IMR-90 (cell line): Measurements from ENCODE around the gene CEP41. TPM values are rescaled to one million over a fixed set of nuclear protein-coding genes. Genes with fewer than 3 reads are reported as not detected.

Experiments
- ATAC-seq: fragments of 200-7000 bp; cut with Tn5 transposase; 2 replicates; pipeline ENCODE4 v1.9.1; 2020; ENCODE audit warnings: low read depth, mild to moderate bottlenecking, moderate library complexity
- BruUV-seq: library from RNA; stranded (reverse); fragments of 400-500 nt; replicated peaks from 2 replicates; lab custom pipeline; 2021; lab: Mats Ljungman, UMichigan
- CTCF ChIA-PET: fragments of 300-600 bp; formaldehyde crosslinking; extraction: SDS; loops from one replicate; lab custom pipeline; 2021; ENCODE audit warnings: antibody characterized with exemption; lab: Yijun Ruan, JAX
- POLR2A ChIA-PET: fragments of 300-600 bp; sonication (Branson Sonifier 250); formaldehyde crosslinking; loops from one replicate; lab custom pipeline; 2022; ENCODE audit warnings: antibody characterized with exemption; ENCODE audit not compliant: unreplicated experiment; lab: Charles Lee
- DNase-seq: peaks from one replicate; pipeline ENCODE4 v3.0.0; 2013
- H2AFZ ChIP-seq: replicated peaks from 2 replicates; pipeline ENCODE3; 2013; ENCODE audit warnings: low read length, mild to moderate bottlenecking; ENCODE audit not compliant: poor library complexity
- H2AK5ac ChIP-seq: 2 replicates; pipeline ENCODE4 v1.6.1; 2013; ENCODE audit warnings: low read depth, low read length, inconsistent platforms
- H2AK9ac ChIP-seq: replicated peaks from 2 replicates; pipeline ENCODE3; 2013; ENCODE audit warnings: mild to moderate bottlenecking, low read depth, low read length, moderate library complexity; ENCODE audit not compliant: poor library complexity
- H2BK120ac ChIP-seq: 2 replicates; pipeline ENCODE4 v1.6.1; 2013; ENCODE audit warnings: low read depth, low read length, inconsistent platforms
- H2BK15ac ChIP-seq: 3 replicates; pipeline ENCODE4 v1.6.1; 2013; ENCODE audit warnings: low read depth, low read length, inconsistent platforms
- H2BK20ac ChIP-seq: 2 replicates; pipeline ENCODE4 v1.6.1; 2013; ENCODE audit warnings: low read depth, mild to moderate bottlenecking, inconsistent platforms, low read length, moderate library complexity
- H2BK5ac ChIP-seq: 2 replicates; pipeline ENCODE4 v1.6.1; 2013; ENCODE audit warnings: mild to moderate bottlenecking, low read depth, low read length, inconsistent platforms; ENCODE audit not compliant: poor library complexity, severe bottlenecking
- H3K14ac ChIP-seq: replicated peaks from 2 replicates; pipeline ENCODE4 v1.6.1; 2013; ENCODE audit warnings: low read depth, low read length, inconsistent platforms
- H3K18ac ChIP-seq: 2 replicates; pipeline ENCODE4 v1.6.1; 2013; ENCODE audit warnings: low read depth, low read length, control low read depth
- H3K23ac ChIP-seq: 2 replicates; pipeline ENCODE4 v1.6.1; 2013; ENCODE audit warnings: low read depth, low read length, inconsistent platforms
- H3K27ac ChIP-seq: 2 replicates; pipeline ENCODE4 v1.5.1; 2013; ENCODE audit warnings: mild to moderate bottlenecking, control low read depth, low read length; ENCODE audit not compliant: insufficient read depth
- H3K27me3 ChIP-seq: 2 replicates; pipeline ENCODE4 v1.6.1; 2013; ENCODE audit warnings: low read length; ENCODE audit not compliant: control insufficient read depth, insufficient read depth
- H3K36me3 ChIP-seq: 2 replicates; pipeline ENCODE4 v1.6.1; 2013; ENCODE audit warnings: low read length, mixed read lengths; ENCODE audit not compliant: control insufficient read depth, insufficient read depth
- H3K4ac ChIP-seq: 2 replicates; pipeline ENCODE4 v1.6.1; 2013; ENCODE audit warnings: low read depth, low read length, inconsistent platforms
- H3K4me1 ChIP-seq: 2 replicates; pipeline ENCODE4 v1.6.1; 2013; ENCODE audit warnings: low read length, mixed read lengths; ENCODE audit not compliant: control insufficient read depth, insufficient read depth
- H3K4me2 ChIP-seq: 2 replicates; pipeline ENCODE4 v1.6.1; 2013; ENCODE audit warnings: low read depth, mild to moderate bottlenecking, control low read depth, low read length, moderate library complexity
- H3K4me3 ChIP-seq: 2 replicates; pipeline ENCODE4 v1.5.1; 2013; ENCODE audit warnings: low read depth, mild to moderate bottlenecking, control low read depth, low read length, moderate library complexity; ENCODE audit not compliant: insufficient read depth
- H3K56ac ChIP-seq: 2 replicates; pipeline ENCODE4 v1.6.1; 2013; ENCODE audit warnings: low read length, inconsistent platforms; ENCODE audit not compliant: insufficient read depth; ENCODE audit errors: extremely low read depth
- H3K79me1 ChIP-seq, 2 experiments: 2 replicates each; pipeline ENCODE4 v1.6.1; 2013; ENCODE audit warnings: low read length in 2 of 2, inconsistent platforms in 1 of 2, low read depth in 1 of 2
- H3K9ac ChIP-seq: 2 replicates; pipeline ENCODE4 v1.6.1; 2013; ENCODE audit warnings: low read depth, low read length, control low read depth
- H3K9me1 ChIP-seq: 2 replicates; pipeline ENCODE4 v1.6.1; 2013; ENCODE audit warnings: low read length, inconsistent platforms; ENCODE audit not compliant: insufficient read depth
- H3K9me3 ChIP-seq: 2 replicates; pipeline ENCODE4 v1.6.1; 2013; ENCODE audit warnings: low read length; ENCODE audit not compliant: control insufficient read depth, insufficient read depth
- H4K20me1 ChIP-seq: 2 replicates; pipeline ENCODE4 v1.6.1; 2013; ENCODE audit warnings: low read length, inconsistent platforms; ENCODE audit not compliant: insufficient read depth
- H4K5ac ChIP-seq: 2 replicates; pipeline ENCODE4 v1.6.1; 2013; ENCODE audit warnings: mild to moderate bottlenecking, low read depth, low read length, control low read depth
- H4K8ac ChIP-seq, 2 experiments: 2 replicates each; pipeline ENCODE4 v1.6.1; 2013; ENCODE audit warnings: low read depth in 2 of 2, low read length in 2 of 2, control low read depth in 1 of 2, inconsistent platforms in 1 of 2
- H4K91ac ChIP-seq: 2 replicates; pipeline ENCODE4 v1.6.1; 2013; ENCODE audit warnings: low read depth, low read length, inconsistent platforms; ENCODE audit not compliant: insufficient read depth
- CEBPB ChIP-seq: IDR thresholded peaks from 2 replicates; pipeline ENCODE4 v1.6.1; 2012; ENCODE audit warnings: low read depth, low read length, improper control_type of control experiment
- CTCF ChIP-seq: conservative IDR thresholded peaks from 2 replicates; pipeline ENCODE4 v1.5.1; 2012; ENCODE audit warnings: mild to moderate bottlenecking, low read depth, low read length, improper control_type of control experiment
- ELK1 ChIP-seq: fragments of 150-350 bp; IDR thresholded peaks from 2 replicates; pipeline ENCODE4 v1.6.1; 2016; ENCODE audit warnings: low read depth, mild to moderate bottlenecking, low read length, moderate library complexity, borderline replicate concordance
- MAFK ChIP-seq: IDR thresholded peaks from 2 replicates; pipeline ENCODE4 v1.6.1; 2012; ENCODE audit warnings: low read depth, low read length, improper control_type of control experiment
- MAZ ChIP-seq: IDR thresholded peaks from 2 replicates; pipeline ENCODE4 v1.6.1; 2012; ENCODE audit warnings: low read depth, mild to moderate bottlenecking, low read length, improper control_type of control experiment, moderate library complexity, borderline replicate concordance
- MXI1 ChIP-seq: IDR thresholded peaks from 2 replicates; pipeline ENCODE4 v1.6.1; 2012; ENCODE audit warnings: low read depth, mild to moderate bottlenecking, low read length, moderate library complexity, borderline replicate concordance
- NFE2L2 ChIP-seq: fragments of 150-350 bp; IDR thresholded peaks from 2 replicates; pipeline ENCODE4 v1.6.1; 2016; ENCODE audit warnings: low read depth, mild to moderate bottlenecking, low read length
- POLR2A ChIP-seq: IDR thresholded peaks from 2 replicates; pipeline ENCODE4 v1.6.1; 2012; ENCODE audit warnings: mild to moderate bottlenecking, low read depth, low read length
- RAD21 ChIP-seq: IDR thresholded peaks from 2 replicates; pipeline ENCODE4 v1.6.1; 2012; ENCODE audit warnings: low read length, improper control_type of control experiment
- RCOR1 ChIP-seq: IDR thresholded peaks from 2 replicates; pipeline ENCODE4 v1.6.1; 2012; ENCODE audit warnings: mild to moderate bottlenecking, low read length, improper control_type of control experiment; ENCODE audit not compliant: insufficient replicate concordance
- SMC3 ChIP-seq: fragments of 150-350 bp; IDR thresholded peaks from 2 replicates; pipeline ENCODE4 v1.6.1; 2016; ENCODE audit warnings: low read depth, mild to moderate bottlenecking, antibody characterized with exemption, low read length, moderate library complexity
- WGBS, 2 experiments: methylation state at CpG; one replicate each; pipeline versions ENCODE4 v1.1.5 to v1.1.7; 2013; ENCODE audit warnings: missing lambda C conversion rate in 2 of 2; ENCODE audit not compliant: insufficient read length in 1 of 2; ENCODE audit errors: extremely low coverage in 2 of 2; 5-methylcytosine and 5-hydroxymethylcytosine counted together
- dilution Hi-C: fragments of 300-500 bp; cut with HindIII; formaldehyde crosslinking; loops from one replicate; pipeline ENCODE4 v1.14.3; 2018; ENCODE audit warnings: low sequenced_read_pairs; ENCODE audit not compliant: unreplicated experiment
- in situ Hi-C: fragments of 300-500 bp; cut with MboI; formaldehyde crosslinking; loops from 3 replicates; pipeline ENCODE4 v1.14.3; 2019; ENCODE audit warnings: low sequenced_read_pairs, inconsistent platforms, mixed read lengths
- intact Hi-C: fragments of 100-400 bp; cut with micrococcal nuclease; formaldehyde crosslinking; loops from 2 replicates; pipeline ENCODE4 v1.10.0; 2022
- polyA plus RNA-seq, 3 experiments: library from polyadenylated mRNA; depleted of rRNA; stranded (reverse); fragments of >200 nt; gene quantifications; 2 replicates each; pipeline ENCODE4 v1.2.3, GENCODE V29; 2012; ENCODE audit warnings: low replicate concordance in 1 of 3
- total RNA-seq: library from RNA; depleted of rRNA; stranded (reverse); fragments of >200 nt; gene quantifications from 2 replicates; pipeline ENCODE4 v1.2.3, GENCODE V29; 2012
- TF ChIP-seq, protein P1 (sequence below): fragments of 150-350 bp; IDR thresholded peaks from 2 replicates; pipeline ENCODE4 v1.6.1; 2017; ENCODE audit warnings: mild to moderate bottlenecking, antibody characterized with exemption, low read length, low read depth

Gene CEP41
- total and polyA plus RNA-seq, 2 of the 4 experiments (the other 2 are of a cell fraction) = 12.2 to 21.9 TPM

DNA sequence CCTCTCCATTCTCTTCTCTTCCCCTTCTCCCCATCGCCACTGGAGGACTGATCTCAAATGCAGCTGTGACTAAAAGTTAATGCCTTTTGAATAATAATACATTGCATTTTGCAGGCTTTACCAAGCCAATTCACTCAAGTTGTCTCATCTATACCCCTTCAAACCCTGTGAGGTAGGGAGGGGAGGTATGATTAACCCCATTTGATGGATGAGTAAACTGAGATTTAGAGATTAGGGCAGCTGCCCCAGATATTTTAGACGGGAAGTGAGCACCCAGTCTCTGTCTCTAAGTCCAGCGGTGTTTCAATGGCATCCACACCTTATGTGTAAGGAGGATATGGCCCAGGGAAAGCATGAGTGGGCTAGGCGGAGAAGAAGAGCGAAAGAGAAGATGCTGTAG is 95.1 kb downstream of the CEP41 start:
- ATAC-seq (no peak), DNase-seq (no peak)
- Histone ChIP-seq H4K20me1 (no peaks in the 10 kb centered on the region), H3K56ac (no peak overlapping the region), H3K4me2 (no peak overlapping the region), H3K4me1 (no peaks in the 10 kb centered on the region; the same call in 1 of the 2 replicates), H3K9me3 (no peaks in the 10 kb centered on the region), H3K27me3 (no peaks in the 10 kb centered on the region), H3K4ac (no peak overlapping the region), H3K9ac (no peak overlapping the region), H2BK120ac (no peak overlapping the region), H3K18ac (no peak overlapping the region), H4K5ac (no peak overlapping the region), H2BK20ac (no peak overlapping the region), H3K14ac (no peak overlapping the region), H2AK9ac (no peak overlapping the region), H2BK5ac (no peak overlapping the region), H3K79me1 (no peaks in the 10 kb centered on the region), H2AFZ (no peak overlapping the region), H3K27ac (no peak overlapping the region), H3K9me1 (no peaks in the 10 kb centered on the region), H2AK5ac (no peak overlapping the region), H4K91ac (no peak overlapping the region), H4K8ac (no peak overlapping the region), H2BK15ac (no peak overlapping the region), H3K4me3 (no peak overlapping the region), H3K36me3 (no peaks in the 10 kb centered on the region), H3K23ac (no peak overlapping the region)
- TF ChIP-seq SMC3 (no peak), MXI1 (no peak), MAFK (no peak), RAD21 (no peak), NFE2L2 (no peak), MAZ (no peak), RCOR1 (no peak), ELK1 (no peak), CEBPB (no peak), CTCF (no peak), POLR2A (no peak)
- TF ChIP-seq, protein P1, sequence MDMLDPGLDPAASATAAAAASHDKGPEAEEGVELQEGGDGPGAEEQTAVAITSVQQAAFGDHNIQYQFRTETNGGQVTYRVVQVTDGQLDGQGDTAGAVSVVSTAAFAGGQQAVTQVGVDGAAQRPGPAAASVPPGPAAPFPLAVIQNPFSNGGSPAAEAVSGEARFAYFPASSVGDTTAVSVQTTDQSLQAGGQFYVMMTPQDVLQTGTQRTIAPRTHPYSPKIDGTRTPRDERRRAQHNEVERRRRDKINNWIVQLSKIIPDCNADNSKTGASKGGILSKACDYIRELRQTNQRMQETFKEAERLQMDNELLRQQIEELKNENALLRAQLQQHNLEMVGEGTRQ = no peak
- no CpG with 5 or more reads among the region's 5 CpGs for WGBS, 2 experiments
- BruUV-seq = no TSS peak
- intact Hi-C loops = no loop called here
- ChIA-PET CTCF (no interaction called here), POLR2A (no interaction called here)
- dilution Hi-C loops = no loop called here
- in situ Hi-C loops = no loop called here
